ENCODE measurements around the gene OR2A42. TPM values are rescaled to one million over a fixed set of nuclear protein-coding genes. Genes with fewer than 3 reads are reported as not detected.
"Not testable (repeated sequence)": the region's sequence is repeated elsewhere in the genome, so short reads cannot be mapped to it uniquely, and the experiment has no call there.

The OR2A42 gene
- polyA plus RNA-seq, 1 of the 3 experiments (the other 2 are of a cell fraction), result not detected

DNA sequence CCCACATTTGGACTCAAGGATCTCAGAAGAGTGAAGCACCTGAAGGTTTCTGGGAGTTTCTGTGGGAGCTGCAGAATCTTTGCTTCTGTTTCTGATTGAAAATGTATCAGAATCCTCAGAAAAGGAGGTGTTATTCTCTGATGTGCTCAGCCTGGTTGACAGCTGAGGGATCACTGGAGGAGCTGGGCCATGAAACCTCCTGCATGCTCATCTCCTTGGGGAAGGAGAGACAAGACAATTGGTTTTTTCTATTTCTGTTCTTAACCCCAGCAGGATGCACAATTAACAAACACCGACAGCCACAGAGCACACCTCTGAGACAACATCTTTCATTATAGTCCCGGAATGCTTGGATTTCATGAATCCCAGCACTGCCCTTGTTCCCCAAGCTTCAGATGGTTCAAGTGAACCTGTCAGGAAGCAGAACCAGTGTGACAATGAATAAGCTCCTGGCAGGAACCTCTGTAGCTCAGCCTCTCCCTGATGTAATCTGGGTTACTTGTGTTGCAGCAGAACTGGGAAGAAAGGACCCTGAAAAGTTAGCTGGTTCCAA is 799 bp downstream of the OR2A42 start:
- H3K27ac ChIP-seq (ENCODE audit: low read depth in 2 of 2, low read length in 1 of 2); POLR2A ChIA-PET: not testable (repeated sequence)

DNA sequence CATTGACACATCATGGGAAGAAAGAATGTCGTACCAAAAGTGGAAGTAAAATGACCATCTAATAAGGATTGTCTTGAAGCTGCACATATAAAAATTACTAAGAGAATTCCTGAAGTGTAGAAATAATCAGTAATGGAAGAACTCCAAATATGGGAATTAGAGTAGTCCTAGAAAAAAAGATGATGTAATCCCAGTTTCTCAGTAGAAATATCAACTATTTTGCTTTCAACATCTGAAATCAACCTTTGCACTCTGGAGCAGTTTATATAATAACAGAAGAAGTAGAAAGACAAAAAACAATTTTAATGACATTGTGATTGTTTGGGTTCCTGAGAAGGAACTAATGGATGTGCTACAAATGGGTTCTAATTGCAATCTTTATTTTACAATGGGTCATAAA is 6.4 kb downstream of the OR2A42 start:
- H3K4me2 ChIP-seq; POLR2A ChIA-PET; H3K4me3 ChIP-seq (ENCODE audit: low read depth in 2 of 2, low read length in 1 of 2); H3K27ac ChIP-seq (ENCODE audit: low read depth in 2 of 2, low read length in 1 of 2); H3K9ac ChIP-seq; H4K20me1 ChIP-seq (ENCODE audit: insufficient read depth); H3F3A ChIP-seq (replicated peaks; ENCODE audit: insufficient read depth); H3K36me3 ChIP-seq (replicated peaks in 1 of 2; ENCODE audit: control insufficient read depth in 1 of 2, insufficient read depth in 2 of 2, low read length in 1 of 2); H3K27me3 ChIP-seq (ENCODE audit: insufficient read depth); H3K4me1 ChIP-seq (ENCODE audit: control insufficient read depth in 1 of 2, insufficient read depth in 2 of 2, low read depth in 1 of 2, low read length in 1 of 2); DNase-seq; H2AFZ ChIP-seq (ENCODE audit: low read depth); H3K79me2 ChIP-seq (ENCODE audit: insufficient read depth); H3K9me2 ChIP-seq; H3K9me3 ChIP-seq; CTCF ChIA-PET: not testable (repeated sequence)
- 3% methylated on average over 1 of the region's 1 CpG for WGBS (ENCODE audit: low lambda C conversion rate)

More for the DNA sequence above, 799 bp downstream of the OR2A42 start:
- H3K4me2 ChIP-seq; H3K9me3 ChIP-seq; H3K79me2 ChIP-seq (ENCODE audit: insufficient read depth); H3K4me1 ChIP-seq (ENCODE audit: control insufficient read depth in 1 of 2, insufficient read depth in 2 of 2, low read depth in 1 of 2, low read length in 1 of 2); H3K4me3 ChIP-seq (ENCODE audit: low read depth in 2 of 2, low read length in 1 of 2); H3F3A ChIP-seq (replicated peaks; ENCODE audit: insufficient read depth); H2AFZ ChIP-seq (ENCODE audit: low read depth); H3K9ac ChIP-seq; H3K9me2 ChIP-seq; DNase-seq; H3K36me3 ChIP-seq (replicated peaks in 1 of 2; ENCODE audit: control insufficient read depth in 1 of 2, insufficient read depth in 2 of 2, low read length in 1 of 2); H3K27me3 ChIP-seq (ENCODE audit: insufficient read depth); CTCF ChIA-PET; H4K20me1 ChIP-seq (ENCODE audit: insufficient read depth): not testable (repeated sequence)
- 1% methylated on average over 2 of the region's 2 CpGs for WGBS (ENCODE audit: low lambda C conversion rate)

DNA sequence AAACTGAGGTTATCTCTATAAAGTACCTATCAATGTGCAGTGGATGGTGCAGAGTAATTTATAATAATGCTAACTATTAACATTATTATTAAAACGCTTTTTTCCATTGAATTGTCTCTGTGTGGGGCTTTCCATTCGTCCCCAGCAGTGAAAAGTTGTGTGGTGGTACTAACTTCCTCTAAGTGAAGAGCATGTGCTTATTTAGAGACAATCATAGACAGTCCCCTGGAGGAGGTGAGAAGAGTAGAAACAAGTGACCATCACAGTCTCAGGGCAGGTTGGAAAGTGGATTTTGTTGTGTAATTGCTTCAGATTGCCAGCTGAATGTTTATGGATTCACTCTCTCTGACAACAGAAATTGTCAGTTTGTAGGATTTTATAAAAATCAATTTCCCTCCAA is 8.4 kb downstream of the OR2A42 start:
- CTCF ChIA-PET; H3K4me2 ChIP-seq; POLR2A ChIA-PET; H3K79me2 ChIP-seq (ENCODE audit: insufficient read depth); H3K9ac ChIP-seq; H3K36me3 ChIP-seq (replicated peaks in 1 of 2; ENCODE audit: control insufficient read depth in 1 of 2, insufficient read depth in 2 of 2, low read length in 1 of 2); H3K27me3 ChIP-seq (ENCODE audit: insufficient read depth); H3K4me3 ChIP-seq (ENCODE audit: low read depth in 2 of 2, low read length in 1 of 2); H3K9me2 ChIP-seq; H2AFZ ChIP-seq (ENCODE audit: low read depth); H3K9me3 ChIP-seq; DNase-seq; H3F3A ChIP-seq (replicated peaks; ENCODE audit: insufficient read depth); H3K4me1 ChIP-seq (ENCODE audit: control insufficient read depth in 1 of 2, insufficient read depth in 2 of 2, low read depth in 1 of 2, low read length in 1 of 2); H3K27ac ChIP-seq (ENCODE audit: low read depth in 2 of 2, low read length in 1 of 2); H4K20me1 ChIP-seq (ENCODE audit: insufficient read depth): not testable (repeated sequence)
- no CpG with 5 or more reads among the region's 2 CpGs for WGBS (ENCODE audit: low lambda C conversion rate)

DNA sequence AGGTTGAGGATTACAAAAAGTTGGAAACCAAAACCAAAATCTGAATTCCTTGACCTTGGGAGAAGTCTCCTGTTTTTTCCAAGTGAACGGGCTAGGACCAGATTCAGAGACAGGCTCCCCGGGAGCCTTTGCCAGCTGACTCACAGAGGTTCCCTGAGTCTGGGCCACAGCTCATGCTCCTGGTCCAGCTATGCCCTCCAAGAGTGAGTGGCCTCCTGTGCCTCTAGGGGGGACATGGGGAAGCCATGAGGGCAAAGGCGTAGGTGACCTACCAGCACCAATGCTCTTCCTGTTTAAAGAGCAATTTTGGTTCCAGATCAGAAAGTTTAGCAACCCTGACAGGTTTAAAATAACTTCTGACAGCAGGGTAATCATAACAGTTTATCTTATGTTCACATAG is 10.6 kb downstream of the OR2A42 start:
- WGBS (ENCODE audit: low lambda C conversion rate), result 0% methylated on average over 1 of the region's 3 CpGs
- H3K27ac ChIP-seq (ENCODE audit: low read depth in 2 of 2, low read length in 1 of 2); CTCF ChIA-PET; H3K79me2 ChIP-seq (ENCODE audit: insufficient read depth); H3K4me3 ChIP-seq (ENCODE audit: low read depth in 2 of 2, low read length in 1 of 2); DNase-seq; H3F3A ChIP-seq (replicated peaks; ENCODE audit: insufficient read depth); POLR2A ChIA-PET; H3K36me3 ChIP-seq (replicated peaks in 1 of 2; ENCODE audit: control insufficient read depth in 1 of 2, insufficient read depth in 2 of 2, low read length in 1 of 2); H4K20me1 ChIP-seq (ENCODE audit: insufficient read depth); H3K4me2 ChIP-seq; H3K4me1 ChIP-seq (ENCODE audit: control insufficient read depth in 1 of 2, insufficient read depth in 2 of 2, low read depth in 1 of 2, low read length in 1 of 2); H3K9me3 ChIP-seq; H3K9ac ChIP-seq; H2AFZ ChIP-seq (ENCODE audit: low read depth); H3K9me2 ChIP-seq; H3K27me3 ChIP-seq (ENCODE audit: insufficient read depth): not testable (repeated sequence)

DNA sequence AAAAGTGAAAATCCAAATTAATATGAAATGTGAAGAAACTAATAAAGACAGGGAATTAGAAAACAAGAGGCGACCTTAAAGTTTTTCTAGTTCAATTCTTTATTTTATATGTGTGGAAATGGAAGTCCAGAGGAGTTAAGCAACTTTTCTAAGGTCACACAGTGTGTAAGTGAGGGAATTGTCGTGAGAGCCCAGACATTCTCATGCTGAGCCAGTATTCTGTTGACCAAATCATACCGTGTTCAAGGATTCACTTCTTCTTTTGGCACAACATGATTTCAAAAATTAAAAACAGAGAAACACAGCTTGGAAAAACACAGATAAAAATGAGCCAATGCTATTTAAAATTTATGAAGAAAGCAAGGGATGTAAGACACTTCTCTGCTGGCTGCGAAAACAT is 12.5 kb downstream of the OR2A42 start:
- H3K4me2 ChIP-seq; H3F3A ChIP-seq (replicated peaks; ENCODE audit: insufficient read depth); H3K36me3 ChIP-seq (replicated peaks in 1 of 2; ENCODE audit: control insufficient read depth in 1 of 2, insufficient read depth in 2 of 2, low read length in 1 of 2); DNase-seq; POLR2A ChIA-PET; H3K27me3 ChIP-seq (ENCODE audit: insufficient read depth); H3K9ac ChIP-seq; H3K79me2 ChIP-seq (ENCODE audit: insufficient read depth); H3K27ac ChIP-seq (ENCODE audit: low read depth in 2 of 2, low read length in 1 of 2); H3K9me3 ChIP-seq; H2AFZ ChIP-seq (ENCODE audit: low read depth); H4K20me1 ChIP-seq (ENCODE audit: insufficient read depth); H3K4me1 ChIP-seq (ENCODE audit: control insufficient read depth in 1 of 2, insufficient read depth in 2 of 2, low read depth in 1 of 2, low read length in 1 of 2); H3K4me3 ChIP-seq (ENCODE audit: low read depth in 2 of 2, low read length in 1 of 2); H3K9me2 ChIP-seq; CTCF ChIA-PET: not testable (repeated sequence)
- WGBS (ENCODE audit: low lambda C conversion rate), result 2% methylated on average over 3 of the region's 4 CpGs

DNA sequence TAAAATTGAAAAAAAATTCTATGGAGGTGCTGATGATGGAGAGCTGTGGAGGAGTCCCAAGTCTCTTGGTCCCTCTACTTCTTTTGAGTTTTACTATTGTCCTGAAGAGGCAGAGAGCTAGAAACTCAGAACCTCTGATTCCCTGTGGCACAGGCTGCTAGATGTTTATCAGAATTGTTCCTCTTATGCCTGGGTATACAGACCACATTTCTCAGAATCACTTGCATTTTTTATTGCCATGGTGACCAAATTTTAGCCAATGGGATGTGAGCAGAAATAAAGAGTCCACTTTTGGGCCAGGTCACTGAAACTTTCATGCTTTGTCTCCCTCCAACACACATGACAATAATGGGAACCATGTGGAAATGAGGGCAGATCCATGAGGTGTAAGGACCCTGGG is 15.7 kb downstream of the OR2A42 start:
- H3K79me2 ChIP-seq (ENCODE audit: insufficient read depth); H3K27ac ChIP-seq (ENCODE audit: low read depth in 2 of 2, low read length in 1 of 2); H3F3A ChIP-seq (replicated peaks; ENCODE audit: insufficient read depth); DNase-seq; POLR2A ChIA-PET; H3K4me2 ChIP-seq; H2AFZ ChIP-seq (ENCODE audit: low read depth); H3K9me3 ChIP-seq; H3K4me3 ChIP-seq (ENCODE audit: low read depth in 2 of 2, low read length in 1 of 2); H3K9me2 ChIP-seq; H3K4me1 ChIP-seq (ENCODE audit: control insufficient read depth in 1 of 2, insufficient read depth in 2 of 2, low read depth in 1 of 2, low read length in 1 of 2); H3K36me3 ChIP-seq (replicated peaks in 1 of 2; ENCODE audit: control insufficient read depth in 1 of 2, insufficient read depth in 2 of 2, low read length in 1 of 2); H3K27me3 ChIP-seq (ENCODE audit: insufficient read depth); CTCF ChIA-PET; H4K20me1 ChIP-seq (ENCODE audit: insufficient read depth); H3K9ac ChIP-seq: not testable (repeated sequence)

DNA sequence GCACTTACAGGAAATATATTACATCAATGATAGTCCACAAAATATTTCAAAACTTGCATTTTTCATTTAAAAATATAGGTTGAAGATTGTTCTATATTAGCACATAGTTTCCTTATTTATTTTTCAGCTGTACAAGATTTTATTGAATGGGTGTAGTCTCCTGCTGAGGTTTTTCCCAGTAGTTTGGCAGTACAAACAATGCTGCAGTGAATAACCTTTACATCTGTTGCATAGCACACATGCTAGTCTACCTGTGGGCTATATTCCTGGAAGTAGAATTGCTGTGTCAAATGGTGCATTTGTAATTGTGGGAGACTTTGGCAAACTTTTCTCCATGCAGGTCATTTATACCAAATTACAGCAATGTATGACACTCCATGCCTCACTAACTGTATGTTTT is 18.9 kb downstream of the OR2A42 start:
- H3K9ac ChIP-seq; H4K20me1 ChIP-seq (ENCODE audit: insufficient read depth); H3K9me3 ChIP-seq; H3K27me3 ChIP-seq (ENCODE audit: insufficient read depth); H3K9me2 ChIP-seq; H2AFZ ChIP-seq (ENCODE audit: low read depth); CTCF ChIA-PET; H3K4me3 ChIP-seq (ENCODE audit: low read depth in 2 of 2, low read length in 1 of 2); DNase-seq; H3F3A ChIP-seq (replicated peaks; ENCODE audit: insufficient read depth); H3K79me2 ChIP-seq (ENCODE audit: insufficient read depth); POLR2A ChIA-PET; H3K4me2 ChIP-seq; H3K36me3 ChIP-seq (replicated peaks in 1 of 2; ENCODE audit: control insufficient read depth in 1 of 2, insufficient read depth in 2 of 2, low read length in 1 of 2); H3K4me1 ChIP-seq (ENCODE audit: control insufficient read depth in 1 of 2, insufficient read depth in 2 of 2, low read depth in 1 of 2, low read length in 1 of 2); H3K27ac ChIP-seq (ENCODE audit: low read depth in 2 of 2, low read length in 1 of 2): not testable (repeated sequence)

All from SK-N-SH (cell line).